ENCODE measurements around the gene CPXM2.

Gene CPXM2

DNA sequence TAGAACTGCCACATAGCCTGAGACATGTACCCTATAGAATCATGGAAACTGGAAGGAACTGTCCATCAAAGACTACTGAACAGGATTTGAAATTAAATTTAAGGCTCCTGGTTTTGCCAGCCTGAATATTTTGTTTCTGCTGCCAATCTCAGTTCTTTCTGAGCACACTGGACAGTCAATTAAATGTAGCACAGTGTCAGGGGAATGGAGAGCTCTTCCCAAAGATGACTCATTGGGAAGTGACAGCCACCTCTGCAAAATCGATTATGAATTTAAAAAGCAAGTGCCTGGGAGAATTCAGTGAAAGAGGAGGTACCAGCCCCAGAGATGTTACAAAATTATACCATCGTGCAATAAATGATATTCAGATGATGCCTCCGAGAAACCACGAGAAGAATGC lies 47.8 kb downstream of the CPXM2 start:
- no peak for DNase-seq

GRCh38 chr10:123842692-123843385 lies 48.8 kb downstream of the CPXM2 start:
- DNase-seq, result no peak

- no peak for DNase-seq
These were observed 50.0 kb downstream of the CPXM2 start for GRCh38 chr10:123841560-123841959.

GRCh38 chr10:123841115-123841514 lies 50.5 kb downstream of the CPXM2 start:
- no peak for DNase-seq

DNA sequence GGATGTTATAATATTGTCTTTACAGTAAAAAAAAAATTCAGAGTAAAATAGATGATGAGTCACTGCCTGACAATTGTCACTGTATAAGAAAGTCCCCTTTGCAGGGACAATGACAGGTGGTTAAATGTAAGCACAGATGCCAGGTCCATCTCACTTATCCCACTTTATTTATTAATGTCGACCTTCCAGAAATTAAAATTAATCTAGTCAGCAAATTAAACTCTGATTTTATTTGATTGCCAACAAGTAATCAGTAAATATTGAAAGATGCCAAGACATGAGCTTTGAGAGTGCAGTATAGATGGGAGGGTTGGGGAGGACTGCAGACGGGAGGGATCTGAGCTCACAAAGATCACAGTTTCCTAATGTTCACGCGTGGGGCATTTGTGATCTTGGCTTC lies 50.9 kb downstream of the CPXM2 start:
- no peak for DNase-seq

DNA sequence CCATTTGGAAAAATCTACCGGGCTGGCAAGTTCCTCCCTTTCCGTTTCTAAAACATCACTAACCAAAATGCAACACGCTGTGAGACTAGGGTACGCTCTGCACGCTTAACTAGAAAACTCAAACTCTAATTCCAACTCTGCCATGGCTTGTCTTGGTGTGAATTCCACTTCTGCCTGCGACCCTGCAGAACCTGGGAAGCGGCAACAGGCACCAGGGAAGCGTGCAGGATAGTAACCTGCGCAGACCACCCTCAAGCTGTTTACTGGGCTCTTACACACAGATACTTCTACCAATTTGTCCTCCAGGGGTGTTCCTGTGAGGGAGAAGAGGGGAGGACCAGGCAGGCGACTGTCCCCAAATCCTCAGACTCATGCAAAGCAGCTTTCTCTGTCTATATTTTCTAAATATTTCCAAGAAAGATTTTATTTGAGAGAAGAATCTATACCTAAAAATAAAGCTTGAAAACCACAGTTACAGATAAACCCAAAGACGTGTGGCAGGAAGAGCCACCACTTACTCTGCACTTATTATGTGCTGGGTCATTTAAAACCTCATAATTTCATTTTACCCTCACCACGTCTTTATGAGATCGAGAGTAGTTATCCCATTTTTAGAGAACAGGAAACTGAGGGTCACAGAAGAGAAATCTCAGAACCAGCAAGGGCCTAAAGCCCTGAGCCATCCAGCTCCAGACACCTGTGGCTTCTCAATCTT lies 52.9 kb downstream of the CPXM2 start:
- DNase-seq, result no peak

DNA sequence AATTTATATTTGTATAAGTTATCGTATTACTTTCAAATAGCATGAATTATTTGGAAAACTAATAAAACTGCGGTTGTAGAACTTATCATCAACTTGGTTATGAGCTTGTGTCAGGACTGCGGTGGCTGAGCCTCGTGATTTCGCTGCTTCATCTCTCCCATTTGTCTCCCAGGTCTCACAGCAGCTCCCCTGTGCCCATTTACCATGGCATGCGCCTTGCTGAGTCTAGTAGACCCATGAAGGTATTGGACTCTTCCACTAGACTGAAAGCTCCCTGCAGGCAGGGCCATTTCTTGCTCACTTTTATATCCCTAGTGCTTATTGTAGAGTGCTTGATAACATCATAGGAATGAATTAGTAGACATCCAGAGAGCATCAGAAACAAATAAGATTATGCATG lies 53.9 kb downstream of the CPXM2 start:
- DNase-seq, result no peak

DNA sequence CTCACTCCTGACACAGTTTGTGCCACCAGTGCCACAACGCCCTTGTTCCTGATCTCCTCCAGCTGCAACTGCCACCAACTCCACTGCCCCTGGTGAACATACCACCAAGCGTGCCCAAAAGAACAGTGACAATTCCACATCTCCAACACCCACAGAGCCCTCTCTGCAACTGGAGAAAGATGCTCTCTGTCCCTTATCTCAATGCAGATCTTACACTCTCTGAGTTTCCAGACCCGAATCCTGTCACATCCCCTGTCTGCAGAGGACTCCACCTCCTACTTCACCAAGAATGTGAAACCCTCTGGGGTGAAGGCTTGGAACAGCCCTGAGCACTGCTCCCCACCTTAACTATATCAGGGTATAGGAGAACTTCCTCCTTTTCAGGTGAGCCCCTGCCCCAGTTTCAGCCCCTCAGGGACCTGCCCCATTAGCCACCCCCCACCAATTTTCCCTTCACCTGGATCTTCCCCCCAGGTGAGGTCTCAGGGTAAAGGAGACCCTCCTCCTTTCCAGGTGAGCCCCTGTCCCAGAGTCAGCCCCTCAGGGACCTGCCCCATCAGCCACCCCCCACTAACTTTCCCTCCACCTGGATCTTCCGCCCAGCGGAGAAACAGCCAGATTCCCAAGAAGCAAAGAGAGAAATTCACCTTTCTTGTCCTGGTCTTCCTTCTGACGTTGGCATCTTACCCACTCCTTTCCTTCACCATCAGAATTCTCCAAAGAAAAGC lies 55.0 kb downstream of the CPXM2 start:
- DNase-seq, result no peak

GRCh38 chr10:123835575-123835974 lies 56.0 kb downstream of the CPXM2 start:
- DNase-seq, result no peak

GRCh38 chr10:123833170-123833850 lies 58.3 kb downstream of the CPXM2 start:
- no peak for DNase-seq

DNA sequence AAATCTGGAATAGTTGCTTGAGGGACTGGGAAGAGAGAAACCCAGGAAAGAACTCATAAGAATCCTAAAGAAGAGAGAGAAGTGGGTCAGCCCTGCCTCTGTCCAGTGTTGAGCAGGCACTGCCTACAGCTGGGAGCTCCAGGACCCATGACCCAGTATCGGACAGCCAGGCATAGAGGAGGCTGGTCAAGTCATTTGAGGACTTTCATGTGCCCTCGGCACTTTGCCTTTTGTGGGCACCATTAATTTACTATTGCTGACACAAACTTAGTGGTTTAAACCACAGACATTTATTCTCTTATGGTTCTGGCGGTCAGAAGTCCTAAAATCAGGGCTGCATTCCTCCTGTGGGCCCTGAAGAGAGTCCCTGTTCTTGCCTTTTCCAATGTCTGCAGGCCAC lies 60.3 kb downstream of the CPXM2 start:
- DNase-seq, result no peak

DNA sequence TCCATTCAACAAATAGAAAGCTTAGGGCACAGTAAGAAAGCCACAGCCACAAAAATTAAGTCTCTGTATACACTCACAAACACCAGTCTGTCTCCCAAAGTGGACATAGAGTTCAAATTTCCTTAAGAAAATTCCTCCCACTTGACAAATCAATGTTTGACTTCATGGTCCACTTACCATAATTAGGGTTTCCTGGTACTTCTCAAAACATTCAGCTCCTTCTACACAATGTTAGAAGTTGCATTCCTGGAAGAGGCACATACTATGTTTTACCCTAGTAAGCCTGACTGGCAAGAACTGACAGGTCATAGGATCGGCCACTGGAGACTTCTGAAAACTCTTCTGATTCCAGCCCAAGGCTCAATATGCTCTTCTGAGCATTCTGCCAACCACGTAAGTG lies 70.5 kb downstream of the CPXM2 start:
- DNase-seq, result no peak

DNA sequence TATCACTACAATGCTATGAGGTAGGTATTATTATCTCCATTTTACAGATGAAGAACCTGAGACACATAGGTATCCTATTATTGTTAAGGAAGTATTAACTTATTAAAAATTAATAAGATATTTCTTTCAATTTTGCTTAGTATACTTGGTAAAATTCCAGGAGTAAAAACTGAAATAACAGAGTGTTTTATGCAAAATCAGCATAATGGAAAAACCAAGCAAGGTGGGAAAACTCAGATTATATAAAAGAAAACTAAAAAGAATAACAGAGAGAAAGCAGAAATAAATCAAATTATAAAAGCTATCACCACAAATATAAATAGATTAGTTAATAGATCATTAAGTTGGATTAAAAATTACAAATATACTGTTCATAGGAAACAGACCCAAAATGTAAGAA lies 82.0 kb downstream of the CPXM2 start:
- no peak for DNase-seq

DNA sequence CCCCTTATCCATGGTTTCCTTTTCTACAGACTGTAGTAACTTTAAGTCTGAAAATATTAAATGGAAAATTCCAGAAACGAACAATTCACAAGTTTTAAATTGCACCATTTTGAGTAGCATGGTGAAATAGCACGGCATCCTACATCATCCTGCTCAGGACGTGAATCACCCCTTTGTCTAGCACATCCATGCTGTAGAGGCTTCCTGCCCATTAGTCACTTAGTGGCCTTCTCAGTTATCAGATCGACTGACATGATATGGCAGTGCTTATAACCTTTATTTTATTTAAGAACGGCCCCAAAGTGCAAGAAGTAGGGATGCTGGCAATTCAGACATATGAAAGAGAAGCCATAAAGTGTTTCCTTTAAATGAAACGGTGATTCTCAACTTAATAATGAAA lies 82.7 kb downstream of the CPXM2 start:
- DNase-seq, result no peak

DNA sequence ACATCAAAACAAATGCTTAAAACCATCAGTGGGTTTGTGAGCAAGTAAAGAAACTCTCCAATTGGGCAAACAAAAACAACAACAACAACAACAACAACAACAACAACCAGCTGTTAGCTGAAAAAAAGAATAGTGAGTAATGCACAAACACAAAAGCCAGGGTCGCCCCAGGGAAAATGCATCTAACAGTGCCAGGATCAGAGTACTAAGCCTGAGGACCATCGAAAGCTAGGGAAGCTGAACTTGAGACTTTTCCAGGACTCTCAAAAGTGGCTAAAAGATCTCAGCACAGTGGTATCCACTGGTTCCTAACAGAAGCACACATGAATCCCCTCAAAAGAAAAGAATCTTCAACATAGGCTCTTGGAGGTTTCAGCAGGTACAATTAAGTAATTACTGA lies 83.3 kb downstream of the CPXM2 start:
- DNase-seq, result no peak

DNA sequence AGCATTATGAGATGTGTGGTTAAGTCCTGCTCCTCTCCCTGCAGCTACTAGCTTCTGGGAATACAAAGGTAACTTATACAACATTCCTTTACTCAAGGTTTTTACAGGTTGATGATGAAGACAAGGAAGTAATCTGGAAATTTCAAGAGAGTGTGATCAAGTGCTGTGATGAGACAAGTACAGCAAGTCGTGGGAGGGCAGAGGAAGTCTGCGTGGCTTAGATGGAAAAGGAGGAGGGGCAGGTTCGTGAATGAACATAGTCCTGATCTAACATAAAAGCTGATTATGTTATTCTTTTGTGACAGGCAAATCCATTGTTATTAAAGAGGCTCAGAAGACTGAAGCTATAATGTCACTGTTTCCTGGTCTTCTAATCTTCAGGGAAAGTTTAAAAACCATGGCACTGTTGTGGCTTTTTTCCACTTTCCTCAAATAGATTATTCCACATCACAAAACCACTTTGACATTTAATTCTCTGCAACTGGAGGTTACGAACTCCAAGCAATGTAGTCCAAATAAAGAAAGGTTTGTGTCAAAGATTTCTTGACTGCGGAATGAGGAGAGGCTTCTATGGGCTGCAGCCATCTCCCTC lies 84.1 kb downstream of the CPXM2 start:
- no peak for DNase-seq

- DNase-seq, result no peak
These were observed 86.9 kb downstream of the CPXM2 start for GRCh38 chr10:123804716-123805115.

DNA sequence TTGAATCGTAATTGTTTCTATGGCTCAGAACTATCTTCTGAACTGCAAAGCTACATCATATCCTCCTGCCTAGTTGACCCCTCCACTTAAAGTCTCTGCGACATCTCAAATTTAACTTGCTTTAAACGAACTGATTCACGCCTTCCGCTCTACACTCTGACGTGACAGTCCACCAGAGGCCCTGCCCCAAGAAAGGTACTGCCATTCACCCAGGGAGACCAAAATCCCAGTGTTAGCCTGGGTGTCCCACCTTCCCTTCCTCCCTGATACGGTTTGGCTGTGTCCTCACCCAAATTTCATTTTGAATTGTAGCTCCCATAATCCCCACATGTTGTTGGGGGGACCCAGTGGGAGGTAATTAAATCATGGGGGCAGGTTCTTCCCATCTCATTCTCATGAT lies 90.8 kb downstream of the CPXM2 start:
- no peak for DNase-seq

DNA sequence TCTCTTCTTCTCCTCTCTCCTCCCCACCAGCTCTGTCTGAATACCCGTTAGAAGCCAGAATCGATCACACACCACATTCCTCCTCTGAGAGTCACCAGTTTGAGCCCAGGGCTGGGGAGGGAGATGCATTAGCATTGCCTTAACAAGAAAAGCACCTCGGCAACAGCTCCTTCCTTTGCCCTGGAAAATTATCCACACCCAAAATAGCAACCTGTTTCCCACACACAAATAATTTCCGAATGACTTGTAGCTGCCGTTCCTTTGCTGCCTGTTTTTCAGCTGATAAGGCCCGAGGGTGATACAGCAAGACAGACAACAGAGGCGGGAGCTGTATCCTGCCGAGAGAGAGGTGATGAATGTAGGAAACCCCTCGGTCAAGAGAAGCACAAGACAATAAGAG lies 91.3 kb downstream of the CPXM2 start:
- DNase-seq, result no peak

- DNase-seq, result no peak
These were observed 92.8 kb downstream of the CPXM2 start for GRCh38 chr10:123798856-123799255.

- DNase-seq, result no peak
These were observed 93.8 kb downstream of the CPXM2 start for GRCh38 chr10:123797813-123798212.

- no peak for DNase-seq
These were observed 94.9 kb downstream of the CPXM2 start for GRCh38 chr10:123796736-123797135.

All from NCI-H2171 treated with DMSO at 0.1 percent for 48 hours (cell line).